GM15510 (cell line): ENCODE results near the gene SLC6A12.

Experiments
- POLR2A ChIP-seq: IDR thresholded peaks from 3 replicates; pipeline ENCODE4 v1.6.1; 2011; ENCODE audit warnings: borderline replicate concordance; ENCODE audit not compliant: insufficient read length; ENCODE audit errors: extremely low read depth

SLC6A12 gene

GRCh38 chr12:171276-171675 is 42.7 kb downstream of the SLC6A12 start:
- TF ChIP-seq POLR2A: no peak

GRCh38 chr12:170371-171225 is 43.4 kb downstream of the SLC6A12 start:
- TF ChIP-seq POLR2A: no peak

DNA sequence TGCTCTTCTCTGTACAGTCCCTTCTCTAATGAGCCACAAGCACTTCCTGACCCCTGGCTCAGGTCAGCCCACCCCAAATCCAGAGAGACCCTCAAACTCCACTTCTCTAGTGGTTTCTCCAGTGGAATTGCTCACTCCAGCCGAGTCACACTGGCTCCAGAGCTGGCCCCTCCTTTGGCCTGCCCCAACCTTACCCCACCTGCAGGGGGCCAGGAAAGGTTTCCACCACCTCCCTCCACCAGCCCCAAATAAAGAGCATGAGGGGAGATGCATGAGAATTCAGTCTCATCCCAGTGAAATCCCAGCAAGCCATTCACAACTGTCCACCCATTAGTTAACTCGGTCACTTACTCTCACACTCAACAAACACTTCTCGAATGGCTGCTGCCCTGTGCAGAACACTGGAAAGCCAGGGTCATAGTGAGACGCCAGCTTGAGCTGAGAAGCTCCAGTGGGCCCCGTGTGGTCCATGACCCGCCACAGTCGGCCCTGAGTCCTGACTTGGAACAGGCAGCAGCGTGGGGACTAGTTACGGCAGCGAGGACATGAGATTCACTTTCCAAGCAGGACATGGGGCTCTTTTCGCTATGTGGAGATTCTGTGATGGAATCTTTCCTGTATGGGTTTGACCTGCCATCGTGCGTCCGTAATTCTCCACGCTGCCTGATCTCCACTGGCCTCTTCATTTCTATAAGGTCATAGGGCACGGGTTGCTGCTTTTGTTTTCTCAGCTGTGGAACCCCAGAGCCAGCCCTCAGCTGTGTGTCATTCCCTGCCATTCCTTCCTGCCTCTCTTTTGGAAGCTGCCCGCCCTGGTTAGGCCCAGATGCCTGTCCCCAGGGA is 44.2 kb downstream of the SLC6A12 start:
- no peak for TF ChIP-seq POLR2A

GRCh38 chr12:168763-169525 is 45.0 kb downstream of the SLC6A12 start:
- TF ChIP-seq POLR2A: no peak

GRCh38 chr12:167959-168600 is 45.9 kb downstream of the SLC6A12 start:
- no peak for TF ChIP-seq POLR2A

GRCh38 chr12:166425-167075 is 47.4 kb downstream of the SLC6A12 start:
- TF ChIP-seq POLR2A: no peak

DNA sequence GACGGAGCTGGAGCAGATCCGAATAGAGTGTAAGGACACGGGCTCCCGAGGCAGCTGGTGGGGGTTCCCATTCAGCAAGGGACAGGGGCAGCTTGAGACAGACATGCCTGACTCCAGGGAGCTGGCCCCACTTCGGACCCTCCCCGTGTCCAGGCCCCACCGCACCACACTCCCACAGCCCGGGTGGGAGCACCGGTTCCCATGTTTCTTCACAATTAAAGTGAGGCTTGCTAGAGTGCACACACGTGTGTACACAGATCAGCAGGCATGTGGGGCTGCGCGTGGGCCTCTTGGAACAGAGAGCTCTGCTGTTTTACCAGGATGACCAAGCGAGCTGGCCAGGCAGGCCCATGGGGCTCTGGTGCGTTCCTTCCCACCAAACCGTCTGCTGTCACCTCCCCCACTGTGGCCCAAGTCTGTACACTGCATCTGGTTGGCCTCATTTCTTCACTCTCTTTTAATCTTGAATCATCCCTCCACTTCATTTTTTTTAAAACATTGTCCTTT is 48.0 kb downstream of the SLC6A12 start:
- TF ChIP-seq POLR2A: no peak

DNA sequence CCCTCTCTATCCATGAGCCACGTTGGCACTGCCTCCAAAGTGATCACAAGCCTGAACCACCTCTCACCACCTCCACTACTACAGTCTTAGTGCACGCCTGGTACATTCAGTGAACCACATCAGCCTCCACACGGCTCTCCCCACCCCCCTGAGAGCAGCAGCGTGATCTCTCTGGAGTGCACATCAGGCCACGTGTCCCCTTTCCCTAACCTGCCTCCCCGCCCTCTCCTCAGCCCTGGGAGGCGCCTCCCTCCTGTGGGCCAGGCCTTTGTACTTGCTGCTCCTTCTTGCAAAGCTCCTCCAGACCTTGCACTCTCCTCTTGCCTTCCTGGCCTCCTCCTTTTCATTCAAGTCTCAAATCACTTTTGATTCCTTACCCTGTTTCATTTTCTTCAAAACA is 49.8 kb downstream of the SLC6A12 start:
- TF ChIP-seq POLR2A: no peak

GRCh38 chr12:163406-163986 is 50.5 kb downstream of the SLC6A12 start:
- TF ChIP-seq POLR2A: no peak

- TF ChIP-seq POLR2A: no peak
Observed at GRCh38 chr12:162467-163307, 51.3 kb downstream of the SLC6A12 start.

DNA sequence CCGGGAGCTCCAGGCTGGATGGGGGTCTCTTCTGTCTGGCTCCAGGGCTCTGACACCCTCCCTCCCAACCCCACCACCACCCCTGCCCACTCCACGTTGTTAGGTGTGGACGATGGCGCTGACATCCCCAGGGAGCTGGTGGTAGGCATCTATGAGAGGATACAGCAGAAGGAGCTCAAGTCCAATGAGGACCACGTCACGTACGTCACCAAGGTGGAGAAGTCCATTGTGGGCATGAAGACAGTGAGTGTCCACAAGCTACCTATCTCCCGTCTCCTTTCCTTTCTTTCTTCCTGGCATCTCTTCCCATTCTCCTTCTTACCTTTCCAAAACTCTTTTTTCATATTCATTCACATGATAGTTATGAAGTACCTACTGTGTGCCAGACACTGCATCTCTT is 52.1 kb downstream of the SLC6A12 start:
- TF ChIP-seq POLR2A: no peak

- no peak for TF ChIP-seq POLR2A
Observed at GRCh38 chr12:160858-161257, 53.1 kb downstream of the SLC6A12 start.
